Tibial nerve (tissue), 4 donors: Measurements from ENCODE around the gene EXOC6B.

ENCODE experiments used
- CTCF ChIP-seq, 5 experiments: fragments of 200-600 bp in 3 of 5; fragments of 450-650 bp in 2 of 5; sonication (generic) in 3 of 5; IDR thresholded peaks; one replicate each; pipeline ENCODE4 v1.5.1; 2016 to 2019; ENCODE audit warnings: antibody characterized with exemption in 5 of 5, mild to moderate bottlenecking in 3 of 5, moderate library complexity in 2 of 5
- EP300 ChIP-seq, 2 donors: sonication (generic); formaldehyde crosslinking; IDR thresholded peaks; one replicate each; pipeline ENCODE4 v1.6.1; 2017; ENCODE audit warnings: antibody characterized with exemption in 2 of 2, mild to moderate bottlenecking in 1 of 2
- POLR2A ChIP-seq, 2 donors: fragments of 450-650 bp; IDR thresholded peaks; one replicate each; pipeline ENCODE4 v1.6.1; 2017; ENCODE audit warnings: antibody characterized with exemption in 2 of 2, mild to moderate bottlenecking in 2 of 2, moderate library complexity in 2 of 2

GRCh38 chr2:72238311-72238710, 587.5 kb downstream of the EXOC6B start:
- TF ChIP-seq CTCF (IDR thresholded peaks at IDR 0.05) (no peak), POLR2A (IDR thresholded peaks at IDR 0.05) (no peak), EP300 (IDR thresholded peaks at IDR 0.05) (no peak)
